Posterior cingulate gyrus (tissue), 11 donors: ENCODE results near the gene DNAJB12.
"Not testable (repeated sequence)": the region's sequence is repeated elsewhere in the genome, so short reads cannot be mapped to it uniquely, and the experiment has no call there.

Source experiments
- DNase-seq, 10 donors: peaks; one replicate each; pipeline versions ENCODE4 v3.0.0 to v3.0.0-alpha.2; 2020 to 2021; ENCODE audit warnings: mixed read lengths in 3 of 10
- intact Hi-C: fragments of 100-400 bp; cut with DNase I; formaldehyde crosslinking; loops from one replicate; pipeline ENCODE4 v1.15.1; 2023

The DNAJB12 gene

DNA sequence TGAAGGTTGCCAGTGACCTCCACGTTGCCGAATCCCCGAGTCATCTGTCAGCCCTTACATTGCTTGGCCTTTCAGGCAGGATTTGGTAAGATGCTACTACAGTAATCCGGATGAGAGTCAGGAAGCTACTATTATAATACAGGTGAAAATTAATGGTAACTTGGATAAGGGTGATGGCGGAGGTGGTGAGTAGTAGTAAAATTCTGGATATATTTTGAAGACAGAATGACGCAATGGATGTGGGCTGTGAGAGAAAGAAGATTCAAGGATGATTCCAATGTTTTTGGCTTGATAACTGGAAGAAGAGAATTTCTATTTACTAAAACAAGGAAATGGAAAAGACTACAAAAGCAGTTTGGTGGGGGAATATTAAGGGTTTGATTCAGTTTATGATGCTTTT, 1.4 kb upstream of the DNAJB12 start:
- intact Hi-C loops, result no loop called here
- DNase-seq, result no peak

DNA sequence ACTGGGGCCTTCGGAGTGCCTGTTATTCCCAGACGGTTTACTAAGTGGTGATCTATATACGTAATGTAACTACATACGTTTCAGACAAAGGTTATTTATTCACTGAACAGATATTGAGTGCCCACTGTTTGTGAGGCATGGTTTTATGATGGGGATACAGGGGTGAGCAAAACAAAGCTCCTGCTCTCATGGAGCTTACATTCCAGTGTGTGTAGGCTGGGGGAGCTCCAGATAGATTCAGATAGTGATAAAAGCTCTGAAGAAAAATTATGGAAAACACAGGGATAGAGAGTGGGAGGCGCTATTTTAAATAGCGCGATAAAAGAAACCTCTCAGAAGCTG, 466 bp upstream of the DNAJB12 start:
- intact Hi-C loops, result no loop called here
- no peak for DNase-seq

DNA sequence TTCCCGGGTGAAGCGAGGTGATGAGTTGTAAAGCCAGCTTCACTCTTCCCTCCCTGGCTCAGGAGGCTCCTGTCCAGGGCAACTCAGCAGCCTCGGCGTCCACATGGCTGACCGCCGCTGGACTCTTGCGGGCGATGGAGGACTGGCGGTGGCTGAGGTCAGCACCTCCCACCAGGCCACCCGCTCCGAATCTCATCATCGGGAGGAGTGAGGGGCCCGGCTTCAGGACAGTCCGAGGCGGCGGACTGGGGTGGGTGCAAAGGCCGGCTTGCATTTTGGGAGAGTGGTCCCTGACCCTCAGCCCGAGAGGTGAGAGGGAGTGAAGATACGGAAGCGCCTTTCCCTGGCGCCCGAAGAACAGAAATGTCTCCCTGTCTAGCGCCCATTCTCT, 759 bp downstream of the DNAJB12 start:
- DNase-seq, result peak in 3 of 10 donors; percentile 33 to 86 (median 86)
- intact Hi-C loops, result no loop called here

DNA sequence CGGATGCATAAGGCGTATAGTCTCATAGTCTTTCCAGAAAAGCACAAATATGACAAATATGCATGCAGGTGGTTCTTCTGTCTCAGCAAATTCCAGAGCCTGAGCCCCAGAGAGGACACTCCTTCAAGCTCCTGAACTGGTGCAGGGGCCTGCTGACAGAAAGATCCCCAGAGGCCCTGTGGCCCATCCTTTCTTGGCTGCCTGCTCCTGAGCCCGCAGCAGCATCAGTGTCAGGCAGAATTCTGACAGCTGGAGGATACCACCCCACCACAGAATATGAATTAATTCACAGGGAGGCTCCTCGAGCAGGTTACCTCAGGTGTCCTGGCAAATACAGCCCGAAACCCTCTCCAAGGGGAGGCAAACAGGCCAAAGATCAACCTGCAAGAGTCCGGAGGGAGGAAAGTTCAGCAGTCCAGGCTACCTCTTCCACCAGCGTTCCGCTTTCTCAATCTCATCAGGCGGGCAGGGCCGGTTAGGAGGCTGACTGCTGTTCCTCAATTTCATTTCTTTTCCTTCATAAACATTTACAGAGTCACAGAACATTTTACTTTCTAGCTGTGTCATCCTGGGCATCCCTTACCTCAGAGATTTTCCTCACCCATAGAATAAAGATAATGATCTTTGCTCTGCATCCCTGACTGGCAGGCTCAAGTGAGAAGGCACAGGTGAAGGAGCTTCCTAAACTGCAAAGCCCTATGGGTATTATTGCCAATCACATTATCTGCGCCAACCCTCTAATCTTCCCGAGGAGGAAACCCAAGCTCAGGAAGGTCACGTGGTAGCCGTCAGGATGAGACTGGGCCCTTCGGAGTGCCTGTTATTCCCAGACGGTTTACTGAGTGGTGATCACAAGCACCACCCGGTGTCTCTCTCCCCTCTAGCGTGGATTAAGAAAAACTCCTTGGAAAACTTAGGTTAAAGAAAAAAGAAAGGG, 1.4 kb downstream of the DNAJB12 start:
- DNase-seq, result peak in 1 of 10 donors; percentile 86
- intact Hi-C loops, result no loop called here

DNA sequence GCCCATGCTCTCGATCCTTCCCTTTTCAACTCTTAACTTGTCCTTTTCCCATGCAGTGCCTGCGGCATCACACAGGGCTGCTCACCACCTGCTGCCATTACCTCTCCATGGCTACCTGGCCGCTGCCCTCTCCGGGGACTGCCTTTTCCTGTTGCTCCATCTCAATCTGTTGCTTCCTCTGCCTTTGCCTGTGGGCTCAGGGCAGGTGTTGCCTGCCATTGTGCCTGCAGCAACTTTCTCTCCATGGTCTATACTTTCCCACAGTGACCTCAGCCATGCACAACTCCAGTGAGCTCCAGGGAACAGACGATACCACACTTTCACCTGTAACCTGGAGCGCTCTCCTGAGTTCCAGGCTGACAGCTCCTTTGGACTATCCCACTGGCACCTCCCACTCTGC, 3.2 kb downstream of the DNAJB12 start:
- DNase-seq, result peak in 2 of 10 donors; percentile 5 to 76
- intact Hi-C loops, result no loop called here

DNA sequence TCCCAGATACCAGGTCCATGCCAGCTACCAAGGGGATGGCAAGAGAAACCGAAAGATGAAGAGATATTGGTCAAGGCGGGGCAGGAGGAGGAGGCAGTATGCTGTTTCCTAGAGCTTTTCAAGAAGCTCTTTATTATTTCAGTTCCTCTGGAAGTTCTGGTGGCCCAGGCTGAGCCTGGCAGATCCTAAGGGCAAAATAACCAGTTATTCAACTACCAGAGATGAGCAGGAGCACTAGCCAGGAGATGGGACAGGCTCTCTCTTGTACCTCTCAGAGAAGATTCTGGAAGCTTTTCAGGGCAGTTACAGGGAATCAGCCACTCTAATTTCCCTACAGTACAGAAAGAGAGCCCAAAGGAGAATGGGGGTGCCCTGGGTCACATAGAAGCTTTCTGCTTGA, 5.3 kb downstream of the DNAJB12 start:
- peak in 1 of 10 donors; percentile 5 for DNase-seq
- intact Hi-C loops, result no loop called here

DNA sequence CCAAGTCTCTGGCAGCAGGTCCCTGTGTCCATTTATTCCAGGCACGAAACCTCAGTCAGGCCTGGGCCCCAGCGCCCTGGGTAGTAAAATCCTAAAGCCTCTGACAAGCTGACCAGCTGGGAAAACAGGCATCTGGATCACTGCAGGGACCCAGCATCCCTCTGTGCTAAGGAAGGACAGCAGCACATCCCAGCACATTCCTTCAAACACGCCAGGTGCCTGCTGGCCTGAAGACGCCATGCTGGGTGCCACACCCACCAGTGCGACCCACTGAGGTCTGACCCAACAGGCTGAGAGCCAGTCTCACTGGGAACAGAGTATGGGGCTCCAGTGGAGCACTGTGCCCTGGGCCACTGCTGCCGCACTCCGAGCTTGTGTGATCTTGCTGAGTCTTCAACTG, 6.4 kb downstream of the DNAJB12 start:
- intact Hi-C loops, result no loop called here
- DNase-seq, result peak in 2 of 10 donors; percentile 51 to 59

DNA sequence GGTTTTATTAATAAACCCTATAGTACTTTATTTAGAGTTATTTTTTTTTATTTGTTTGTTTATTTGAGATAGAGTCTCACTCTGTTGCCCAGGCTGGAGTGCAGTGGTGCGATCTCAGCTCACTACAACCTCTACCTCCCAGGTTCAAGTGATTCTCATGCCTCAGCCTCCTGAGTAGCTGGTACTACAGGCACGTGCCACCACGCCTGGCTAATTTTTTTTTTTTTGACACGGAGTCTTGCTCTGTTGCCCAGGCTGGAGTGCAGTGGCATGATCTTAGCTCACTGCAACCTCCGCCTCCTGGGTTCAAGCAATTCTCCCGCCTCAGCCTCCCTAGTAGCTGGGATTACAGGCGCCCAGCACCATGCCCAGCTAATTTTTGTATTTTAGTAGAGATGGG, 8.6 kb downstream of the DNAJB12 start:
- intact Hi-C loops, DNase-seq: not testable (repeated sequence)

DNA sequence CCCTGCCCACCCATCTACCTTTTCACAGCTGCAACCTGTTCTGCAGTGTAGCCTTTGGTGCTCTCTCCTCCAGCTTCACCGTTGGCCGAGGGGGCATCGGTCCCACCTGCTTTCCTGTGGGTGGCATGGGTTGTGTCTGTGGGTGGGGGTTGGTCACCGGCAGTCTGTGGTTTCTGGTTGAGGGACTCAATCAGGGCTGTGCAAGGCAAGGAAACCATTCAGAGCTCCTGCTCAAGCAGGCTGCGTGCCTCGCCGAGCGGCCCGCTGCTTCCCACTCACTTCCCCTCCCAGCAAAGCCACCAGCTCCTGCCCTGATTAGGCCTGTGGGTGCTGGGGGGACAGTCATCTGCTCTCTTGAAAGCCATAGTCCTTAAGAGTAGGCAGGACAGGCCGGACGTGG, 9.8 kb downstream of the DNAJB12 start:
- intact Hi-C loops, result no loop called here
- peak in 1 of 10 donors; percentile 49 for DNase-seq

DNA sequence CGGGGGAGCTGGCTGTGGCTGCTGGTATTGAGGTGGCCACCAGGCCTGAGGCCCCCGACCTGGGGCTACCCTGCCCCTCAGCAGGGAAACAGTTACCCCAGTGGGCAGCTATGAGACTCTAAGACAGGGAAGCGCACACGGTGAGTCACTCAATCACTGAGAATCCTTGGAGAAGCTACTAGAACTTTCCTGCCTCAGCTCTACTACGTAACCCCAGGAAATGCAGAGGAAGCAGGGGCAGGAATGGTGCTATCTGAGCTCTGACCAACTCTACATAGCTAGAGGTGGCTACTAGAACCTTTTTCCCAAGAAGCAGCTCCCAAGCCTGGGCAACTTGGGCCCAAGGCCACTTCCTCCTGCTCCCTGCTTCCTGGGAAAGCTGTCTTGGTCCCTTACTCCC, 11.8 kb downstream of the DNAJB12 start:
- intact Hi-C loops, result no loop called here
- peak in 1 of 10 donors; percentile 44 for DNase-seq

DNA sequence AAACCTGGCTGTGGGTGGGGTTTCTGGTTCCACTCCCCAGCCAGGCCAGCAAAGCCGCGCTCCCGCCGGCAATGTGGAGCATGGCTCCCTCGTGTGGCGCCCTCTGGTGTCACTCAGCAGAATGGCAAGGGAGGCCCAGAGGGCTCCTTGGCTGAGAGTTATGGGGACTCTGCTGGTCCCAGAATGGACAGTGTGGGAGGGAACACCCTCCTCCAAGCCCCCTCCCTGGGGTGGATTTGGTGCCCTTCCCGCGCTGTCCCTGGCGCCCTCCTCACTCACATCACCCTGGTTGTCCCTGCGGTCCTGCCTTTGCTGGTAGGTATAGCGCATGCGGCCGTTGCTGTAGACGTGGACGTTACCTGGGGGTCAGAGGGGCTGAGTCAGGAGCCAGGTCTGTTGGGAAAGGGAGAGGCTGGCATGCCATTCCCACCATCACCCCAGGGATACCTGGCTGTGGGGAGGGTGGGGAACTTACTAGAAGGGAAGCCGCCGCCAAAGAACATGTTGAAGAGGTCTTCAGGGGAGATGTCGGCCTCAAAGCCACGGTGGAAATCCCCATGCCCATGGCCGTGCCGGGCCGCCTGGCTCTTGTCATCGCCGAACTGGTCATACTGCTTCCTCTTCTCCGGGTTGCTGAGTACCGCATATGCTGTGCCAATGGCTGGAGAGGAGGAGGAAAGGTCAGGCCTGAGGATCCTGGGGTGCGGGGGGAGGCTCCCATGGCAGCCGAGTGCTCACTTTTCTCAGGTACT, 14.0 kb downstream of the DNAJB12 start:
- DNase-seq, result peak in 9 of 10 donors; percentile 61 to 94 (median 74)
- intact Hi-C loops, result no loop called here

DNA sequence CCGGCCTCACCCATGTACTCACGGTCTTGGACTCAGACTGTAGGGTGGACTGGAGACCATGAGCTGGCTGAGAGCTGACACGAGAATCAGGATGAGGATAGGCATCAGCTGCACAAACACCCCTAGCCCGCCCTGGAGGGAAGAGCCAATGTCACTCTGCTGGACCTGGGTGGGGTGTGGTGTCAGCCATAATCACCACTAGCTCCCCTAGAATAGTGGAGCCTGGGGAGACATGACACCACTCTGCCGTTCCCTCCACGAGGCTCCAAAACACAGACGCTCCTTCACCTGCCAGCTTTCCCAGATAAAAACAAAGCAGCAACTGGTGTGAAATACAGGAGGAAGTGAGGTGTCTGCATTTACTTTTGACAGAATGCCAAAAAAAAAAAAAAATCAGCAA, 16.5 kb downstream of the DNAJB12 start:
- intact Hi-C loops, result loop anchor here (5.0 to 10.0 kb wide), 2 partner anchors 211 to 373 kb away; partner anchors contain the start of gene CHST3
- peak in 1 of 10 donors; percentile 33 for DNase-seq

DNA sequence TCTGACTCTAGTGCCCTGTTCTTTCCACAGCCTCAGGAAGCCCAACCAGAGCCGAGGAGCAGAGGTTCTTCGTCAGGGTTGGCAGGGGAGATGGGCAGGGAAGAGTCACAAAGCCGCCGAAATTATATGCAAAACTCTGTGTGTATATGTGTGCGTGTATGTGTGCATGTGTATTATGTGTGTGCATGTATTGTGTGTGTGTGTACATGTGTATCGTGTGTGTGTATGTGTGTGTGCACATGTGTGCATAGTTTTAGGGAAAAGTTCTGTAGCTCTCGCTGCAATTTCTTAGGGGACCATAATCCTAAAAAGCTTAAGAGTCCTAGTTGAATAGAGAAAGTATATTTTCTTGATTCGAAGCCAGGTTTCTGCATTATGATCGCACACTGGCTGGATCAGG, 17.0 kb downstream of the DNAJB12 start:
- no peak for DNase-seq
- intact Hi-C loops, result loop anchor here (2.0 to 10.0 kb wide), 3 partner anchors 63 to 373 kb away; partner anchors contain the start of gene CHST3

DNA sequence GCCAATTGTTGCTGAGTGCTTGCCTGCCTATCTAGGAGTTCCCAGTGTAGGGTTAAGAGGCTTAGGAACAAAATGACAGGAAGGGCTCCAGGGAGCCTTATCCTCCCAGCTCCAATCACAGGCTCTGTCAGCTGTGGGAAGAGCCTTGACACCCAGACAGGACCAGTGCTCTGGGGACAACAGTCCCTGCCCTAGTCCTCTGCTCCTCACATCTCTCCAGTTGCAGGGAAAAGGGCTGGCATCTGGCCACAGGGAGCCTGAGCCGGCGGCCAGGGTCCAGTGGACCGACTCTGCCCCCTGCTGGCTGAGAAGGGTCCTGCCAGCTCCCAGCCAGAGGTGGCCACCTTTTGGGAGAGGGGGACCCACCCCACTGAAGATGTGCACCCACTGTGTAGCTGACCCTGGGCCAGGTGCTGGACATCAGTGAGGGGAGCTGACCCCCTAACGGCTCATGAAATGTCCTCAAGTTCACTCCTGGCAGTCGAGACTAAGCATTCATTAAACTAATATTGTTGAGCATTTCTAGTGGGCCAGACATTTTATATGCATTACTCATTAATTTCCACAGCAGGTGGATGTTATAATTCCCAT, 17.6 kb downstream of the DNAJB12 start:
- peak in 9 of 10 donors; percentile 71 to 97 (median 84) for DNase-seq
- intact Hi-C loops, result loop anchor here (2.0 to 10.0 kb wide), 3 partner anchors 62 to 372 kb away; partner anchors contain the start of gene CHST3

DNA sequence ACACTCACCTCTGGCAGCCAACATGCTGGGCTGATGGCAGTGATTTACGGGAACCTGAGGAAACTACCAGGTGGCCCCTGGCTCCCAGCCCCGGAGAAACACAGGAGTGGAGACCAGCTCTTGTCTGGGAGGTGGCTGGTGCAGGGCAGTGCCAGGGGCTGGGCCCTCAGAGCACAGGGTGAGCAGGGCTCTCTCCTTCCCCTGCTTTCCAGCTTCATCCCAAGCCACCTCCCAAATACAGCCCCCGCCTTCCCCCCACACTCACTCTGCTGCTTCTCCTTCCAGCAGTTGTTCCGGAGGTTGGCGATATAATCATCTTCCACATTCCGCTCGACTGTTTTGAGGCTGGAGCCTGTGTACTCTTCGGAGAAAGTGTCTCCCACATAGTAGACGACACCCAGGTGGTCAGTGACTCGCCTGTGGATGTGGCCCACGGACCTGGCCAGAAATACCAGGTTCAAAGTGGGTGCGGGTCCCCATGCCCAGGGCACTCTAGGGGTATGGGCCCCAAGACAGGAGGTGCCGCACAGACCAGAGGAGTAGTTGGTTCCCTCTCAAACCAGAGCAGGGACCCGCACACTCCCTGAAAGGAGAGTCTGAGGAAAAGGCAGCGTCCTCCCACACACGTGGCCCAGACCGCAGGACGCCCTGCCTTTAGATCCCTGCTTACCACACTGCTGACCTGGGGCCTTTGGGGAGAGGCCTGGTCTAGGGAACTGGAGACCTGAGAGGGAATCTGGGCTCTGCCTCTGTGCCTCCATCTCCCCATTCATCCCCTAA, 18.3 kb downstream of the DNAJB12 start:
- DNase-seq, result no peak
- intact Hi-C loops, result loop anchor here (2.0 to 10.0 kb wide), 3 partner anchors 62 to 372 kb away; partner anchors contain the start of gene CHST3

DNA sequence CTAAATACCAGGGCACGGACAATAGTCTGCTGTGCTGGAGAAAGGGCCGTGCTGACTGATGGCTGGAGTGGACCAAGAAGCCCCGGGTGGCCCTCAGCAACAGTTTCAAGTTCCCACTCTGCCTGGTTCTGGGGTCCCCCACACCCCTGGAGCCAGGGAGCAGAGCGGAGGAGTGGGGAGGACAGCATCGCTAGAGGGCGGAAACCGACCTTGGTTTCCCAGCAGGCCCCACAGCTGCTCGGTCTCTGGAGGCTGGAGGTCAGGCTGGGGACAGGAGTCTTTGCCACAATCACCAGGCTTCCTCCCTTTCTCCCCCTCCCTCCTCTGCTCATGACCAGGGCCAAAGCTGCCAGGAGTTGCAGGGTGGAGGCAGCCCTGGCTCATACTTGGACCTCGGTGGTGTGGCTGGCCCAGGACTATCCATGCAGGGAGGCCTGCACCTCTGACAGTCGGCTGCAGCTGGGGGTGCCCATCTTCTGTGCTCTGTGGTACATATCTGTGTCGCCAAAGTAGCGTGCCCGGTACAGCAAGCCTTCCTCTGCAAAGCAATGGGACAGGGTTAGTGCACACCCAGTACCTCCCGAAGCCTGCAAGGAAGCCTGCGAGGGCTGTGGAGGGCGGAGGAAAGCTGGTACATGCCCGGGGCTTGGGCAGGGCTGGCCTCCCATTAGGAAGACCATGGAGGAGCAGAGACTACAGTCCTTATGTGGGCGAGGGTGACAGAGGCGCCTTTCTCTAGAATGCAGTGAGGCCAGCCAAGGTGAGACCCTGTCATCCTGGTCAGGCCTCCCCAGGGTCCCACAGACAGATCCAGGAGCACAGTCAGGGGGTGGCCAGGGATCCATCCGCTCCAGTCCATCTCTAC, 19.1 kb downstream of the DNAJB12 start:
- no peak for DNase-seq
- intact Hi-C loops, result loop anchor here (2.0 to 10.0 kb wide), 3 partner anchors 61 to 371 kb away; partner anchors contain the start of gene CHST3

DNA sequence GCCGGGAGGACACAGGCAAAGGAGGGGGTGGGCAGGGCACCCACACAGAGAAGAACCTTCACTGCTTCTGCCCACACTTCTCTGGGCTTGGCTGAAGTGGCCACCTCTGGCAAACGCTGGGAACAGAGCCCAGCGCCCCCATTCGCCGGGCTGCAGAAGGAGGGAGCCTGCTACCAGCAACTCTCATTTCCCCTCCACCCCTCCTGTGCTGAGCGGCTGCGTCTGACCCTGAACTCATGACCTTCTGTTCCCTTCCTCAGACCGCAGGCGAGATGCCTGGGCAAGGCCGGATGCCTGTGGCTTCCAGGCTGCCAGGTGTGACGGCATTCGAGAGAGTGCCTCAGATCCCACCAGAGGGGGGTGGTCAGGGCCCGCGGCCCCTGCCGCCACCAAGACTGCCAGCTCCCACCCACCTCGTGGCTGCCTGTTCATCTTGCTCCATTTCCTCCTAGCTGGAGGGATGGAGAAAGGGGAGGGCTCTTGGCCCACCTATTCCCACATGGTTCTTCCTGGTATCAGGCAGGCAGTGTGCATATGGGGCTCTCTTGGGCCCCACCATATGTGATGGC, 19.8 kb downstream of the DNAJB12 start:
- DNase-seq, result peak in 9 of 10 donors; percentile 42 to 94 (median 66)

DNA sequence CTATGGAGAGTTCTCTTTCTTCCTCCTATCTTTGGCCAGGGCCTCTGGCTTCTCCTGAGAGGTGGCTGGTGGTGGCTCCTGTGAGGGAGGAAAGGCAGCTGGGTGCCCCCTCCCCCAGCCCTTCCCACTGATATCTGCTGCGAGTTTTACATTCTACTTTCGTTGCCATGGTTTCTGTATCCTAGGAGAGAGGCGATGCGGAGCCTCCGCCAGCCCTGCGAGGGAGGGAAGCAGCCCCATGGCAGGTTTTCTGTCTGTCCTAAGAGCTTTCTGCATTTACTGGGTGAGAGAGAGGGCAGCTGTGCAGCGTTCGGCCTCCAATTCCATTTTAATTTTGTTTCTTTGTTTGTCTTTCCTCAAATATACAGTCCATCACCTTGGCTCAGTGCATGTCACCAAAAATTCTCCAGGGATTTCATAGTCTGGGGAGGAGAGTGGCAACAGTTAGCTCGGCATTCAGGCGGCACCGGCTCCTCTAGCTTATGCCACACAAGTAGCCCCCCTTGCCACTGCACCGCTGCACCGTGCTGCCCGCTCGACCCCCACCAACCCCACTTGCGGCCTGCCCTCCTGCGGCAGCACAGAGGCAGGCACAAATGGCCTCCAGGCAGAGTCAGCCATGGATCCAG, 20.4 kb downstream of the DNAJB12 start:
- DNase-seq, result peak in 9 of 10 donors; percentile 57 to 97 (median 83)
- intact Hi-C loops, result loop anchor here (5.0 to 10.0 kb wide), 2 partner anchors 77 to 370 kb away; partner anchors contain the start of gene CHST3

More for the DNA sequence above, 19.8 kb downstream of the DNAJB12 start:
- intact Hi-C loops, result loop anchor here (5.0 to 10.0 kb wide), 3 partner anchors 78 to 370 kb away; partner anchors contain the start of gene CHST3
